Spinal cord (tissue), 10 donors: ENCODE data around the gene HIPK3. TPM values are rescaled to one million over a fixed set of nuclear protein-coding genes. Genes with fewer than 3 reads are reported as not detected.

ENCODE experiments used
- DNase-seq, 6 donors: peaks; one replicate each; pipeline versions ENCODE4 v3.0.0 to v3.0.0-alpha.2; 2013 to 2015; ENCODE audit warnings: low spot score in 6 of 6, low read depth in 4 of 6
- H3K27ac ChIP-seq: one replicate; pipeline ENCODE4 v1.5.1; 2013; ENCODE audit warnings: low read depth, low read length, control low read depth
- H3K27me3 ChIP-seq: one replicate; pipeline ENCODE4 v1.6.1; 2013; ENCODE audit warnings: low read length; ENCODE audit not compliant: control insufficient read depth, insufficient read depth
- H3K36me3 ChIP-seq: one replicate; pipeline ENCODE4 v1.6.1; 2013; ENCODE audit warnings: low read length; ENCODE audit not compliant: control insufficient read depth, insufficient read depth
- H3K4me1 ChIP-seq: one replicate; pipeline ENCODE4 v1.6.1; 2013; ENCODE audit warnings: low read length; ENCODE audit not compliant: control insufficient read depth, insufficient read depth
- H3K4me3 ChIP-seq: one replicate; pipeline ENCODE4 v1.5.1; 2013; ENCODE audit warnings: low read depth, low read length, control low read depth
- H3K9me3 ChIP-seq: one replicate; pipeline ENCODE4 v1.6.1; 2013; ENCODE audit warnings: low read length; ENCODE audit not compliant: control insufficient read depth, insufficient read depth
- WGBS: methylation state at CpG from one replicate; pipeline ENCODE4 v1.1.5; 2013; ENCODE audit warnings: missing lambda C conversion rate; ENCODE audit not compliant: insufficient coverage; 5-methylcytosine and 5-hydroxymethylcytosine counted together
- polyA plus RNA-seq, 2 donors: library from polyadenylated mRNA; unstranded; fragments of 120-200 nt; gene quantifications; one replicate each; pipeline ENCODE4 v1.2.1, GENCODE V29; 2013; ENCODE audit not compliant: insufficient read length in 2 of 2
- total RNA-seq, 2 donors: library from RNA; depleted of rRNA in 1 of 2; stranded (reverse); fragments of 120-200 nt in 1 of 2; fragments of >200 nt in 1 of 2; gene quantifications; one replicate each; pipeline versions ENCODE4 v1.2.3 to v1.2.4, GENCODE V29; 2013 to 2014
- donor health status: healthy.

Gene HIPK3
- total and polyA plus RNA-seq, 4 donors, result 26.1 to 169 (median 83.9) TPM

DNA sequence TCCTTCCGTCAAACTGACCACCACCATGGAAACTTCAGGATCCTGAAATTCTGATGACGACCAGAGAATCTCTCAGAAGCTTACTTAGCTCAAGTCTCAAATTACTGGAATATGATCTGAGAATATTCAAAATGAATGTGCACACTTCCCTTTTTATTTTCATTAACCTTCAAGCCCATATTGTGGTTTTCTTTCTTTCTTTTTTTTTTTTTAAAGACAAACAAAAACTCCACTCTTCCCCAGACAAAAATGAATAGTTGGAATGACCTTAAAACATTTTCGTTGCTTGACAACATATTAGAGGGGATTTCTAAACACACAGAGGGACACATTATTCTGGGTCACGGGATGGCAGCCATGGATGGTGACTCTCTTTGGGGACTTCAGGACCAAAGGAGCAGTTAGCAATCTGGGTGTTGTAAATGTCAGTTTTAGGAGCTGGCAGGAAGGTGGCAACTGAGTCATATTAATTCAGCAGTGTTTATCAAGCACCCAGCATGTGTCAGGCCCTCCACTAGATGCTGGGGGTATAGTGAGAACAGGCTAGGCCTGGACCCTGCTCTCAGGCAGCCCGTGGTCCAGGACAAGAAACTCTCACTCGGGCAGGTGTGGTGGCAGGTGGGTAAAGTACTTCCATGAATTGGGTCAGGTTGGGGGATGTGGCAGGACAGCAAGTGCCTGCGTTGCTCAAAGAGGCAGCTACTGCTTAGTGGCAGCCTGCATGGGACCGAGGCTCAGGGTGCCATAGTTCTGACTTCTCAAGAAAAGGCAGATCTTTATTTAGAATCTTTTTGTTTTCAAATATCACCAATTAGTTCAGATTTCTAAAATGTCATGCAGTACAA, 126.1 kb downstream of the HIPK3 start:
- peak in 1 of 6 donors; percentile 46 for DNase-seq
- no peak overlapping the region for H3K27ac ChIP-seq
- 75% methylated on average over 5 of the region's 8 CpGs for WGBS

DNA sequence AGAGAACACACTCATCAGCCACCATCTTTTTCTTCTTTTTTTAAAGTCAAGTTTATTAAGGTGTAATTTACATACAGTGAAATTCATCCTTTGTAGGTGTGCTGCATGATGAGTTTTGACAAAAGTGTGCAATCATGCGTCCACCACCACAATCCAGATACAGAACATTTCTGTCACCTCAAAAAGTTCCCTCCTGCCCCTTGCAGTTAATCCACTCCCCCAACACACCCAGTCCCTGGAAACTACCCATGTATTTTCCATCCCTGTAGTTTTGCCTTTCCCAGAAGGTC, 126.7 kb downstream of the HIPK3 start:
- Histone ChIP-seq H3K27ac (no peak overlapping the region), H3K4me3 (no peak overlapping the region), H3K27me3 (no peaks in the 10 kb centered on the region), H3K36me3 (no peaks in the 10 kb centered on the region), H3K9me3 (peaks cover 2% of the 10 kb centered on the region), H3K4me1 (peaks cover 12% of the 10 kb centered on the region)
- no peak for DNase-seq
- no CpG with 5 or more reads among the region's 1 CpG for WGBS

More for the DNA sequence above, 126.1 kb downstream of the HIPK3 start:
- Histone ChIP-seq H3K27me3 (no peaks in the 10 kb centered on the region), H3K4me1 (peaks cover 14% of the 10 kb centered on the region), H3K36me3 (no peaks in the 10 kb centered on the region), H3K4me3 (no peak overlapping the region), H3K9me3 (peaks cover 2% of the 10 kb centered on the region)

DNA sequence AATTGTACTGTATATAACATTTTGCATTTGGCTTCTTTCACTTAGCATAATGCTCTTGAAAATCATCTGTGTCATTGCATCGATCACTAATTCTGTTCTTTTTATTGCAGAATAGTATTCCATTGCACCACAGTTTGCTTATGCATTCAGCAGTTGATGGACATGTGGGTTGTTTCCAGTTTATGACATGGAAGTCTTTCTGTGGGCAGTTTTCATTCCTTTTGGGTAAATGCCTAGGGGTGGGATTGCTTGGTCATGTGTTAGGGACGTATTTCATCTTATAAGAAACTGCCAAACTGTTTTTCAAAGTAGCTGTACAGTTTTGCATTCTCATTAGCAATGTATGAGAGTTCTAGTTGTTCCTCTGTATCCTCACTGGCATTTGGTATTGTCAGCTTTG, 127.0 kb downstream of the HIPK3 start:
- H3K4me3 ChIP-seq, result no peak overlapping the region
- no peak overlapping the region for H3K27ac ChIP-seq
- H3K9me3 ChIP-seq, result peaks cover 2% of the 10 kb centered on the region
- WGBS, result no CpG with 5 or more reads among the region's 2 CpGs
- DNase-seq, result no peak
- peaks cover 12% of the 10 kb centered on the region for H3K4me1 ChIP-seq
- H3K27me3 ChIP-seq, result no peaks in the 10 kb centered on the region
- no peaks in the 10 kb centered on the region for H3K36me3 ChIP-seq

DNA sequence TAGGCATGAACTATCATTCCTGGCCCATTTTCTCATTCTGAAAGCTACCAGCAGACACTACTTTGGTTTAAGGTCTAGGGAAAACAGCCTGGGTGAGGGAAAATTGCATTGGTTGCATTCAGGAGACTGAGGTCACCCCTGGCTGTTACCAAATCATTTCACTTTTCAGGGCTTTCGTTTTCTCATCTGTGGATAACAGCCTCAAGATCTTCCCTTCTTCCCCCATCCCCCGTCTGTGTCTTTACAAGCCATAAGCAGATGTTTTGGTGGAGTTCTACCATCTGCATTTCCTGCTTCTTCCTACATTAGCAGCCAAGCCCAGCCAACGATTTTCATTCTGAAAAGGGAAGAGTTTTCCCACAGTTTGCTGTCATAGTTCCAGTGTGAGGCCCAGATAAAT, 130.4 kb downstream of the HIPK3 start:
- Histone ChIP-seq H3K4me1 (peaks cover 7% of the 10 kb centered on the region), H3K4me3 (no peak overlapping the region), H3K36me3 (no peaks in the 10 kb centered on the region), H3K27ac (no peak overlapping the region), H3K27me3 (no peaks in the 10 kb centered on the region), H3K9me3 (peaks cover 2% of the 10 kb centered on the region)
- DNase-seq, result no peak
- WGBS, result no CpG with 5 or more reads among the region's 3 CpGs

DNA sequence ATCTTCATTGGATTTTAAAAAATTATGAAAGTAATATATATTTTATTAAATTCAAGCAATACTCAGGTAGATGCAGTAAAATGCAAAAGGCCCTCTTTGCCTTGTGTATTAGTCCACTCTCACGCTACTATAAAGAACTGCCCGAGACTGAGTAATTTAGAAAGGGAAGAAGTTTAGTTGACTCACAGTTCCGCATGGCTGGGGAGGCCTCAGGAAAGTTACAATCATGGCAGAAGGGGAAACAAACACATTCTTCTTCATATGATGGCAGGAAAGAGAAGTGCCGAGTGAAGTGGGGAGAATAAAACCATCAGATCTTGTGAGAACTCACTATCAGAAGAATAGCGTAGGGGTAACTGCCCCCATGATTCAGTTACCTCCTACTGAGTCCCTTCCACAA, 130.8 kb downstream of the HIPK3 start:
- Histone ChIP-seq H3K4me1 (peaks cover 5% of the 10 kb centered on the region), H3K27me3 (no peaks in the 10 kb centered on the region), H3K36me3 (no peaks in the 10 kb centered on the region), H3K9me3 (peaks cover 2% of the 10 kb centered on the region), H3K4me3 (no peak overlapping the region), H3K27ac (no peak overlapping the region)
- WGBS, result 90% methylated on average over 2 of the region's 5 CpGs
- DNase-seq, result no peak

DNA sequence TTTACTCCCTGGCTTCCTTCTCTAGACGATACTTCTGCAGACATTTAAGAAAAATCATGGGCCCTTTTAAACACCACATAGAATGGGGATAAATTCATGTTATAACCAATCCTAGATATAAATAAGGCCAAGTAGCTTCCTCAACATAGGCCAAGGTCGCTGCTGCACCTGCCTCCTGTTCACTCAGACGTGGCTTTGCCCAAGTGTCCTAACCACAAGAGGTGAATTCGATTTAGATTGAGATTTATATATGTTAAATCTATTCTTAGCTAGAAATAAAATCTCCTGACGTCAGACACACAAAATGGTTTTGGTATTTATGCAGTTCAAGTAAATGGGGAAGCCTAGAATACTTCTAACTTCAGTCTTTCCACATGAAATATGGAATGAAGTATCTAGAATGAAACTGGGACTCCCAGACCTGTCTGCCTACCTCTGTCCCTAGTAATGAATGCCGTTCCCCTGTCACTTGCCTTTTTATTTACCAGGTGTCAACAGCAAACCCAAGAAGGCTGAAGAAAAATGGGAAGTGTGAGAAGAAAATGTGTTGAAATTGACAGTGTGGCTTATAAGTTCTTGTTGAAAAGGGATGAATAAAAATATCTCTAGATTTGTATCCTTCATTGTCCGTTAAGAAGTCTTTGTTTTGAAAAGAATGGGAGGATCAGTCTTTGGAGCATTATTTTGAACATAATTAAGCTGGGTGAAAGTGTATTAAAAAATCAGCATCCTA, 131.8 kb downstream of the HIPK3 start:
- no peak for DNase-seq
- H3K27ac ChIP-seq, result no peak overlapping the region
- no peak overlapping the region for H3K4me3 ChIP-seq
- H3K9me3 ChIP-seq, result peaks cover 2% of the 10 kb centered on the region
- WGBS, result no CpG with 5 or more reads among the region's 7 CpGs
- no peaks in the 10 kb centered on the region for H3K4me1 ChIP-seq
- H3K27me3 ChIP-seq, result no peaks in the 10 kb centered on the region
- H3K36me3 ChIP-seq, result no peaks in the 10 kb centered on the region

DNA sequence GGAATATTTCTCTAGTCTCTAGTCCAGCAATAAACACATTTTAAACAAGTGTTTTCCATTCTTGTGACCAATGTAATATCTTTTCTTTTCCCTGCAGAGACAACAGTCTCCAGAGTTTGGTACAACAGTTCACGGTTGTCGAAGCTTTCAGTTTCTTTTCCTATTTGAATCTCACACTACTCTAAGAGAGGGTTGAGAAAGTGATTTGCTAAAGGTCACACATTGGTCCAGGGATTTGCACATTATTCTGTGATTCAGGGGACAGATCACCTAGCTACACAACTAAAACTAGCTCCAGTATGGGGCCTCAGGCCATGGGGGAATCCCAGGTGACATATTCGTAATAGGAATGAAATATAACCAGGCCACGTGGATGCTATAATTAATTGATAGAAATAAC, 132.5 kb downstream of the HIPK3 start:
- Histone ChIP-seq H3K4me3 (no peak overlapping the region), H3K27ac (no peak overlapping the region), H3K27me3 (no peaks in the 10 kb centered on the region), H3K9me3 (peaks cover 2% of the 10 kb centered on the region), H3K4me1 (no peaks in the 10 kb centered on the region), H3K36me3 (no peaks in the 10 kb centered on the region)
- WGBS, result no CpG with 5 or more reads among the region's 4 CpGs
- DNase-seq, result no peak

DNA sequence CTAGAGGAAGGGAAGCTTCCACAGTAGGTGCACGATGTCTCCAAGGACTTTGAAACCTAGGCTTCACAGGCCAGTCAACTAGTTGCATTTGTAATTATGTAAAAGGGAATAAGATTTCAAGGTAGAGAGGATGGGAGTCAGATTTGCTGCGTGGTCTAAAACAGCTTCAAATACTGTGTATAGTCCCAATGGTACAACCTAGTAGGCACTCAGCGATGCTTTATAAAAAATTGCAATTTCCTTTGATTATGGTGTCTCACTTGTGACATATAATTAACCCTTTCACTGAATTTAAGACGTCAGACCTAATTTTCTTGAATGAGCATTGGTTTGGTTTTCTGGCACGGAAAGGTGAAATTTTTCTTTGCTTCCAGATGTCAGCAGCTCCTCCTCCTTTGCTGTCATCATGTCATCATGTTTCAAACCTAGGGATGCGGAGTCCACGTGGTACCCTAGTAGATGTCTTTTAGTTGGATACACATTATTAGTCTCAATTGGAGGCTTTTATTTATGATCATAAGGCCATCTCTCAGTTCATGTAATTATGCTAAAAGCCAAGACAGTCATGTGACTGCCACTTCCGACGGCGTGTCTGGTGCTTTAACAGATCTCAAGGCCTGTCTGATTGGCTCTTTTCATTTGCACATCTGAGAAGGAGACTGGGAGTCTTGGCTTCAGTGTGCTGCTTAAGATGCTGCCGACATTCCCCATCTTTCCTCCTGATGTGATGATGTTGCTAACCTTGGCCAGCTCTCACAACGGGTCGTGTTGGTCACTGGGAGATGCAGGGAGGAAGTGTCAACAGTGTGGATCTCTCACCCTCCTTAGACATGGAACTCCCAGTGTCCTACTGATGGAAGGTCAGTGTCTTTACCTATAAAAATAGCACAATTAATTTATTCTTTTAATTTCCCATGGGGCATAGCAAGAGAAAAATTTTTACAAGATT, 134.0 kb downstream of the HIPK3 start:
- H3K4me1 ChIP-seq, result no peaks in the 10 kb centered on the region
- no peak overlapping the region for H3K4me3 ChIP-seq
- no peak overlapping the region for H3K27ac ChIP-seq

DNA sequence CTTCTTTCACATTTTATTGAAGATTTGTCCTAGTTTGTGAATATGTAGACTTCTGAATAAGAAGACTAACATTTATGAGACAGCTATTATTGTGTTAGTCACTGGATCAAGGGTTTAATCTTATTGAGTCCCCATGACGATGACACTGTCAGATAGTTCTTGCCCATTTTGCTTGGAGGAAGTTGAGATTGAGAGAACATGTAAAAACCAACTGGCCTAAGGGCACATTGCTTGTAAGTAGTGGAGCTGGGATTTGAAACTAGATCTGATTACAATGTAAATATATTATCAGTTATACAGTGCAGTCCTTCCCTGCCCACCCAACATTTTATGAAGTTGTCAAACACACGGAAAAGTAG, 134.7 kb downstream of the HIPK3 start:
- WGBS, result 100% methylated on average over 1 of the region's 2 CpGs
- Histone ChIP-seq H3K27me3 (no peaks in the 10 kb centered on the region), H3K36me3 (no peaks in the 10 kb centered on the region), H3K4me1 (no peaks in the 10 kb centered on the region), H3K4me3 (no peak overlapping the region), H3K9me3 (no peaks in the 10 kb centered on the region), H3K27ac (no peak overlapping the region)
- DNase-seq, result no peak

More for the DNA sequence above, 134.0 kb downstream of the HIPK3 start:
- Histone ChIP-seq H3K9me3 (no peaks in the 10 kb centered on the region), H3K36me3 (no peaks in the 10 kb centered on the region), H3K27me3 (no peaks in the 10 kb centered on the region)
- 52% methylated on average over 3 of the region's 13 CpGs for WGBS
- peak in 1 of 6 donors; percentile 19 for DNase-seq
